ENCODE data around the gene CLRN3.

- TF ChIP-seq EZH2 (IDR thresholded peaks at IDR 0.05; ENCODE audit: low read depth, unreplicated experiment) = no peak
- TF ChIP-seq POLR2AphosphoS5 (IDR thresholded peaks at IDR 0.05; ENCODE audit: low read depth) = no peak
- TF ChIP-seq JUNB (IDR thresholded peaks at IDR 0.05; ENCODE audit: unreplicated experiment) = no peak
- TF ChIP-seq CTCF (conservative IDR thresholded peaks at IDR 0.05; ENCODE audit: low read depth in 2 of 2) = no peak
- no peak for TF ChIP-seq REST (IDR thresholded peaks at IDR 0.05; ENCODE audit: unreplicated experiment)
These were observed 42.4 kb upstream of the CLRN3 start for GRCh38 chr10:127935071-127935561.

Measured in GM23338 (cell line).